HCT116 (cell line): ENCODE data around the gene ADAMTSL2.

Experiments
- CEBPB ChIP-seq: IDR thresholded peaks from 2 replicates; pipeline ENCODE4 v1.6.1; 2012; ENCODE audit warnings: low read depth
- EZH2 ChIP-seq: fragments of 200-600 bp; sonication (generic); IDR thresholded peaks from 2 replicates; pipeline ENCODE4 v1.6.1; 2017; ENCODE audit warnings: antibody characterized with exemption, mixed run types
- JUND ChIP-seq: IDR thresholded peaks from 2 replicates; pipeline ENCODE4 v1.6.1; 2012
- POLR2AphosphoS5 ChIP-seq: IDR thresholded peaks from 2 replicates; pipeline ENCODE4 v1.6.1; 2011; ENCODE audit warnings: mild to moderate bottlenecking, low read depth, low read length, moderate library complexity
- SIN3A ChIP-seq: IDR thresholded peaks from 2 replicates; pipeline ENCODE4 v1.6.1; 2012; ENCODE audit warnings: low read depth
- SP1 ChIP-seq: IDR thresholded peaks from 2 replicates; pipeline ENCODE4 v1.6.1; 2012; ENCODE audit warnings: low read depth
- ZNF274 ChIP-seq: fragments of 200-500 bp; sonication (Bioruptor generic); IDR thresholded peaks from 2 replicates; pipeline ENCODE4 v1.6.1; 2014; ENCODE audit warnings: mild to moderate bottlenecking, low read depth, low read length, inconsistent platforms
- TF ChIP-seq, protein P1 (sequence below), 3 experiments: fragments of 200-600 bp in 1 of 3; sonication (generic) in 1 of 3; IDR thresholded peaks in 2 of 3; conservative IDR thresholded peaks in 1 of 3; 2 replicates each; pipeline ENCODE4 v1.5.1; 2012 to 2017; ENCODE audit warnings: low read depth in 2 of 3, low read length in 2 of 3, antibody characterized with exemption in 1 of 3, borderline replicate concordance in 1 of 3, control low read depth in 1 of 3, mild to moderate bottlenecking in 1 of 3, mixed read lengths in 1 of 3, mixed run types in 1 of 3, moderate library complexity in 1 of 3; ENCODE audit not compliant: insufficient read depth in 1 of 3
- TF ChIP-seq, protein P2 (sequence below): IDR thresholded peaks from 2 replicates; pipeline ENCODE4 v1.6.1; 2012; ENCODE audit warnings: low read depth
- TF ChIP-seq, protein P3 (sequence below): IDR thresholded peaks from 2 replicates; pipeline ENCODE4 v1.6.1; 2012

GRCh38 chr9:133485531-133486260 is 48.8 kb upstream of the ADAMTSL2 start:
- TF ChIP-seq, protein P1, sequence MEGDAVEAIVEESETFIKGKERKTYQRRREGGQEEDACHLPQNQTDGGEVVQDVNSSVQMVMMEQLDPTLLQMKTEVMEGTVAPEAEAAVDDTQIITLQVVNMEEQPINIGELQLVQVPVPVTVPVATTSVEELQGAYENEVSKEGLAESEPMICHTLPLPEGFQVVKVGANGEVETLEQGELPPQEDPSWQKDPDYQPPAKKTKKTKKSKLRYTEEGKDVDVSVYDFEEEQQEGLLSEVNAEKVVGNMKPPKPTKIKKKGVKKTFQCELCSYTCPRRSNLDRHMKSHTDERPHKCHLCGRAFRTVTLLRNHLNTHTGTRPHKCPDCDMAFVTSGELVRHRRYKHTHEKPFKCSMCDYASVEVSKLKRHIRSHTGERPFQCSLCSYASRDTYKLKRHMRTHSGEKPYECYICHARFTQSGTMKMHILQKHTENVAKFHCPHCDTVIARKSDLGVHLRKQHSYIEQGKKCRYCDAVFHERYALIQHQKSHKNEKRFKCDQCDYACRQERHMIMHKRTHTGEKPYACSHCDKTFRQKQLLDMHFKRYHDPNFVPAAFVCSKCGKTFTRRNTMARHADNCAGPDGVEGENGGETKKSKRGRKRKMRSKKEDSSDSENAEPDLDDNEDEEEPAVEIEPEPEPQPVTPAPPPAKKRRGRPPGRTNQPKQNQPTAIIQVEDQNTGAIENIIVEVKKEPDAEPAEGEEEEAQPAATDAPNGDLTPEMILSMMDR (IDR thresholded peaks at IDR 0.05 in 2 of 3, conservative IDR thresholded peaks at IDR 0.05 in 1 of 3; ENCODE audit: borderline replicate concordance in 1 of 3, insufficient read depth in 1 of 3, low read depth in 2 of 3, low read length in 2 of 3) = no peak; a peak in 1 of 6 replicates
- no peak for TF ChIP-seq SP1
- TF ChIP-seq POLR2AphosphoS5 = no peak
- no peak for TF ChIP-seq SIN3A
- TF ChIP-seq EZH2 = no peak
- no peak for TF ChIP-seq CEBPB
- TF ChIP-seq, protein P2, sequence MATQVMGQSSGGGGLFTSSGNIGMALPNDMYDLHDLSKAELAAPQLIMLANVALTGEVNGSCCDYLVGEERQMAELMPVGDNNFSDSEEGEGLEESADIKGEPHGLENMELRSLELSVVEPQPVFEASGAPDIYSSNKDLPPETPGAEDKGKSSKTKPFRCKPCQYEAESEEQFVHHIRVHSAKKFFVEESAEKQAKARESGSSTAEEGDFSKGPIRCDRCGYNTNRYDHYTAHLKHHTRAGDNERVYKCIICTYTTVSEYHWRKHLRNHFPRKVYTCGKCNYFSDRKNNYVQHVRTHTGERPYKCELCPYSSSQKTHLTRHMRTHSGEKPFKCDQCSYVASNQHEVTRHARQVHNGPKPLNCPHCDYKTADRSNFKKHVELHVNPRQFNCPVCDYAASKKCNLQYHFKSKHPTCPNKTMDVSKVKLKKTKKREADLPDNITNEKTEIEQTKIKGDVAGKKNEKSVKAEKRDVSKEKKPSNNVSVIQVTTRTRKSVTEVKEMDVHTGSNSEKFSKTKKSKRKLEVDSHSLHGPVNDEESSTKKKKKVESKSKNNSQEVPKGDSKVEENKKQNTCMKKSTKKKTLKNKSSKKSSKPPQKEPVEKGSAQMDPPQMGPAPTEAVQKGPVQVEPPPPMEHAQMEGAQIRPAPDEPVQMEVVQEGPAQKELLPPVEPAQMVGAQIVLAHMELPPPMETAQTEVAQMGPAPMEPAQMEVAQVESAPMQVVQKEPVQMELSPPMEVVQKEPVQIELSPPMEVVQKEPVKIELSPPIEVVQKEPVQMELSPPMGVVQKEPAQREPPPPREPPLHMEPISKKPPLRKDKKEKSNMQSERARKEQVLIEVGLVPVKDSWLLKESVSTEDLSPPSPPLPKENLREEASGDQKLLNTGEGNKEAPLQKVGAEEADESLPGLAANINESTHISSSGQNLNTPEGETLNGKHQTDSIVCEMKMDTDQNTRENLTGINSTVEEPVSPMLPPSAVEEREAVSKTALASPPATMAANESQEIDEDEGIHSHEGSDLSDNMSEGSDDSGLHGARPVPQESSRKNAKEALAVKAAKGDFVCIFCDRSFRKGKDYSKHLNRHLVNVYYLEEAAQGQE = no peak
- no peak for TF ChIP-seq ZNF274
- no peak for TF ChIP-seq JUND
- TF ChIP-seq, protein P3, sequence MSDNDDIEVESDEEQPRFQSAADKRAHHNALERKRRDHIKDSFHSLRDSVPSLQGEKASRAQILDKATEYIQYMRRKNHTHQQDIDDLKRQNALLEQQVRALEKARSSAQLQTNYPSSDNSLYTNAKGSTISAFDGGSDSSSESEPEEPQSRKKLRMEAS = no peak
